Measurements from ENCODE around the gene MRPS18B. TPM values are rescaled to one million over a fixed set of nuclear protein-coding genes. Genes with fewer than 3 reads are reported as not detected.
A peak's percentile ranks its signal among the peaks of the same experiment; 100 is the strongest.

Gene MRPS18B
- total and polyA plus RNA-seq, 2 of the 13 experiments (the other 11 are each of a cell fraction or from before 2014, with no cell fraction given) = 125 to 131 TPM

DNA sequence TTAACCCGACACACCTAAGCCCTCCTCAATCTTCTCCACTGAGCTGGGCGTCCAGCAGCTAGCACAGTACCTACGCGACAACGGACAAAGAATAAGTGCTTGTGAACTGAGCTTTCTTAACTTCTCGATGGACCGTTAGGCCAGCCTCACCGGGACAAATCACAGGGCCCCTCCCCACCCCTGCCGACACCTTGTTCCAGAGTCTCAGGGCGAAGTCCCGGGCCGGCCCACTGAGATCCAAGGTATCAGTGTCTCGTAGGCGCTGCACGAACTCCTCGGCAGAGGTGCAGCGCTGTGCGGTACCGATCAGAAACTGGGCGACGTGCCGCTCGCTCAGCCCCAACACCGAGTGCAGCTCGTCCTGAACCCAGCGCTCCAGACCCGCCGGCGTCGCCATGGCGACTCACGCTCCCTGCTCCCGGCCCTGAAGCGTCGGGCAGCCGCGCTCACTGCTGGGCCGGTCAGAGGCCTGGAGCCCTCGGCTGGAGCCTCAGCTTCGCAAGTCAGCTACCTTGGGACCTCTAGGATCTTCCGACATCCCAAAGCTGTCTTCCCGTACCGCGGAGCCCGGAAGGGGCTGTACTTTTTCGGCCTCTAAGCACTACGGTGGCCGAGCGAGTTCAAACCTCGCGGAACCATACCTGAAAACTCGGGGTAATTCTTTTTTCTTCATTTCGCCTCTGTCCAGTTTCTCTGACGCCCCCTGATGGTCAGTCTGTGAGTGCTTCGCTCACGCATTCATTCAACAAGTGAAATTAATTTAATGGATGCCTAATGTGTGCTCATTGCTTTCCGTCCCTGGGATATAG lies 55.0 kb downstream of the MRPS18B start, which contains the start of gene DHX16 (continued):
- TF ChIP-seq, protein P1, sequence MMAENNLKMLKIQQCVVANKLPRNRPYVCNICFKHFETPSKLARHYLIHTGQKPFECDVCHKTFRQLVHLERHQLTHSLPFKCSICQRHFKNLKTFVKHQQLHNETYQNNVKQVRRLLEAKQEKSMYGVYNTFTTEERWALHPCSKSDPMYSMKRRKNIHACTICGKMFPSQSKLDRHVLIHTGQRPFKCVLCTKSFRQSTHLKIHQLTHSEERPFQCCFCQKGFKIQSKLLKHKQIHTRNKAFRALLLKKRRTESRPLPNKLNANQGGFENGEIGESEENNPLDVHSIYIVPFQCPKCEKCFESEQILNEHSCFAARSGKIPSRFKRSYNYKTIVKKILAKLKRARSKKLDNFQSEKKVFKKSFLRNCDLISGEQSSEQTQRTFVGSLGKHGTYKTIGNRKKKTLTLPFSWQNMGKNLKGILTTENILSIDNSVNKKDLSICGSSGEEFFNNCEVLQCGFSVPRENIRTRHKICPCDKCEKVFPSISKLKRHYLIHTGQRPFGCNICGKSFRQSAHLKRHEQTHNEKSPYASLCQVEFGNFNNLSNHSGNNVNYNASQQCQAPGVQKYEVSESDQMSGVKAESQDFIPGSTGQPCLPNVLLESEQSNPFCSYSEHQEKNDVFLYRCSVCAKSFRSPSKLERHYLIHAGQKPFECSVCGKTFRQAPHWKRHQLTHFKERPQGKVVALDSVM (CRISPR knock-in tag; IDR thresholded peaks at IDR 0.05) = peak; percentile 75
- peak; percentile 86 for TF ChIP-seq KDM2A (CRISPR knock-in tag; IDR thresholded peaks at IDR 0.05; ENCODE audit: borderline replicate concordance, low read depth)
- TF ChIP-seq SMARCC2 (IDR thresholded peaks at IDR 0.05) = no peak
- TF ChIP-seq EP300 (IDR thresholded peaks at IDR 0.05; ENCODE audit: low read depth in 2 of 2, low read length in 2 of 2) = peak in 1 of 2 experiments; percentile 53; a peak in 3 of 4 replicates
- no peak; the same call in 1 of the 2 replicates for TF ChIP-seq EP300 (CRISPR knock-in tag; IDR thresholded peaks at IDR 0.05; ENCODE audit: borderline replicate concordance)
- peak; percentile 79 for TF ChIP-seq ZNF44 (CRISPR knock-in tag; IDR thresholded peaks at IDR 0.05)
- 0 out of 2 replicates have a peak, but pooled peaks have one; percentile 62 for TF ChIP-seq ZNF639 (CRISPR knock-in tag; conservative IDR thresholded peaks at IDR 0.05)
- TF ChIP-seq SMAD3 (CRISPR knock-in tag; IDR thresholded peaks at IDR 0.05) = peak; percentile 98
- TF ChIP-seq DPF2 (CRISPR knock-in tag; IDR thresholded peaks at IDR 0.05; ENCODE audit: borderline replicate concordance, low read depth) = no peak
- TF ChIP-seq MLLT10 (CRISPR knock-in tag; IDR thresholded peaks at IDR 0.05) = no peak
- no peak; the same call in 1 of the 2 replicates for TF ChIP-seq MYNN (CRISPR knock-in tag; IDR thresholded peaks at IDR 0.05; ENCODE audit: low read depth)
- TF ChIP-seq SP1 (IDR thresholded peaks at IDR 0.05) = no peak
- peak; percentile 34 for TF ChIP-seq SP1 (CRISPR knock-in tag; IDR thresholded peaks at IDR 0.05)
- TF ChIP-seq STAT6 (CRISPR knock-in tag; IDR thresholded peaks at IDR 0.05; ENCODE audit: borderline replicate concordance) = no peak
- no peak for TF ChIP-seq PRMT3 (CRISPR knock-in tag; IDR thresholded peaks at IDR 0.05; ENCODE audit: borderline replicate concordance, low read depth)
- TF ChIP-seq SRSF9 (IDR thresholded peaks at IDR 0.05; ENCODE audit: borderline replicate concordance, insufficient read depth, low read depth, low read length, poor library complexity, severe bottlenecking) = no peak
- peak; percentile 90 for TF ChIP-seq ZNF547 (CRISPR knock-in tag; IDR thresholded peaks at IDR 0.05)
- TF ChIP-seq, protein P2, sequence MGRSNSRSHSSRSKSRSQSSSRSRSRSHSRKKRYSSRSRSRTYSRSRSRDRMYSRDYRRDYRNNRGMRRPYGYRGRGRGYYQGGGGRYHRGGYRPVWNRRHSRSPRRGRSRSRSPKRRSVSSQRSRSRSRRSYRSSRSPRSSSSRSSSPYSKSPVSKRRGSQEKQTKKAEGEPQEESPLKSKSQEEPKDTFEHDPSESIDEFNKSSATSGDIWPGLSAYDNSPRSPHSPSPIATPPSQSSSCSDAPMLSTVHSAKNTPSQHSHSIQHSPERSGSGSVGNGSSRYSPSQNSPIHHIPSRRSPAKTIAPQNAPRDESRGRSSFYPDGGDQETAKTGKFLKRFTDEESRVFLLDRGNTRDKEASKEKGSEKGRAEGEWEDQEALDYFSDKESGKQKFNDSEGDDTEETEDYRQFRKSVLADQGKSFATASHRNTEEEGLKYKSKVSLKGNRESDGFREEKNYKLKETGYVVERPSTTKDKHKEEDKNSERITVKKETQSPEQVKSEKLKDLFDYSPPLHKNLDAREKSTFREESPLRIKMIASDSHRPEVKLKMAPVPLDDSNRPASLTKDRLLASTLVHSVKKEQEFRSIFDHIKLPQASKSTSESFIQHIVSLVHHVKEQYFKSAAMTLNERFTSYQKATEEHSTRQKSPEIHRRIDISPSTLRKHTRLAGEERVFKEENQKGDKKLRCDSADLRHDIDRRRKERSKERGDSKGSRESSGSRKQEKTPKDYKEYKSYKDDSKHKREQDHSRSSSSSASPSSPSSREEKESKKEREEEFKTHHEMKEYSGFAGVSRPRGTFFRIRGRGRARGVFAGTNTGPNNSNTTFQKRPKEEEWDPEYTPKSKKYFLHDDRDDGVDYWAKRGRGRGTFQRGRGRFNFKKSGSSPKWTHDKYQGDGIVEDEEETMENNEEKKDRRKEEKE (IDR thresholded peaks at IDR 0.05) = no peak
- no peak for TF ChIP-seq ZNF20 (CRISPR knock-in tag; IDR thresholded peaks at IDR 0.05)
- TF ChIP-seq ZNF552 (CRISPR knock-in tag; IDR thresholded peaks at IDR 0.05; ENCODE audit: borderline replicate concordance) = no peak; the same call in 1 of the 2 replicates

Measured in HepG2 (cell line).